A673 (cell line): Measurements from ENCODE around the gene ATP8B4. TPM values are rescaled to one million over a fixed set of nuclear protein-coding genes. Genes with fewer than 3 reads are reported as not detected.

ENCODE experiments used
- BruUV-seq: library from RNA; stranded (reverse); fragments of 400-500 nt; replicated peaks from 2 replicates; lab custom pipeline; 2021; lab: Mats Ljungman, UMichigan
- CTCF ChIA-PET: fragments of 300-600 bp; sonication (Branson Sonifier 250); formaldehyde crosslinking; loops from one replicate; lab custom pipeline; 2022; ENCODE audit warnings: antibody characterized with exemption; lab: Charles Lee
- POLR2A ChIA-PET: fragments of 300-600 bp; sonication (Branson Sonifier 250); formaldehyde crosslinking; loops from one replicate; lab custom pipeline; 2022; ENCODE audit warnings: antibody characterized with exemption; ENCODE audit not compliant: low non-redundant PET; lab: Charles Lee
- DNase-seq: peaks from one replicate; pipeline ENCODE4 v3.0.0-alpha.2; 2015; ENCODE audit warnings: low spot score
- H3K27ac ChIP-seq: fragments of 200-600 bp; sonication (generic); 2 replicates; pipeline ENCODE4 v1.5.1; 2016; ENCODE audit warnings: mixed run types, low read depth, mild to moderate bottlenecking, mixed read lengths, antibody characterized with exemption, low read length; ENCODE audit not compliant: poor library complexity, severe bottlenecking
- H3K27me3 ChIP-seq: fragments of 200-600 bp; sonication (generic); replicated peaks from 2 replicates; pipeline ENCODE4 v1.6.1; 2017; ENCODE audit warnings: mixed run types, low read depth, mild to moderate bottlenecking, mixed read lengths, antibody characterized with exemption, low read length; ENCODE audit not compliant: insufficient read depth, poor library complexity
- H3K36me3 ChIP-seq: fragments of 200-600 bp; sonication (generic); 2 replicates; pipeline ENCODE4 v1.6.1; 2016; ENCODE audit warnings: mixed run types, mild to moderate bottlenecking, mixed read lengths, antibody characterized with exemption, low read length; ENCODE audit not compliant: insufficient read depth, poor library complexity, severe bottlenecking
- H3K4me1 ChIP-seq: fragments of 200-600 bp; sonication (generic); 2 replicates; pipeline ENCODE4 v1.6.1; 2017; ENCODE audit warnings: mixed run types, mild to moderate bottlenecking, mixed read lengths, antibody characterized with exemption, low read length; ENCODE audit not compliant: insufficient read depth, poor library complexity, severe bottlenecking
- H3K4me3 ChIP-seq: fragments of 200-600 bp; sonication (generic); 2 replicates; pipeline ENCODE4 v1.5.1; 2016; ENCODE audit warnings: low read depth, mixed run types, mild to moderate bottlenecking, mixed read lengths, low read length; ENCODE audit not compliant: poor library complexity, severe bottlenecking
- H3K9me3 ChIP-seq: fragments of 200-600 bp; sonication (generic); 2 replicates; pipeline ENCODE4 v1.6.1; 2016; ENCODE audit warnings: mixed run types, low read depth, mild to moderate bottlenecking, mixed read lengths, antibody characterized with exemption, low read length; ENCODE audit not compliant: poor library complexity, severe bottlenecking
- CTCF ChIP-seq: fragments of 300-800, 200-600 bp; sonication (generic); conservative IDR thresholded peaks from 2 replicates; pipeline ENCODE4 v1.5.1; 2017; ENCODE audit warnings: low read depth, mild to moderate bottlenecking, antibody characterized with exemption, low read length, moderate library complexity, mixed read lengths
- EZH2 ChIP-seq: fragments of 200-600 bp; sonication (generic); IDR thresholded peaks from 2 replicates; pipeline ENCODE4 v1.6.1; 2017; ENCODE audit warnings: borderline replicate concordance, low read depth, mild to moderate bottlenecking, mixed read lengths, antibody characterized with exemption, low read length; ENCODE audit not compliant: poor library complexity, severe bottlenecking
- intact Hi-C: fragments of 100-400 bp; cut with micrococcal nuclease; formaldehyde crosslinking; loops from one replicate; pipeline ENCODE4 v1.10.0; 2022; ENCODE audit not compliant: unreplicated experiment
- total RNA-seq: library from RNA; stranded (reverse); gene quantifications from 2 replicates; pipeline ENCODE4 v1.2.3, GENCODE V29; 2021

ATP8B4 gene
- total RNA-seq, 1 experiment from 2014 or later, result 0.30 TPM

GRCh38 chr15:49848807-49849206, 270.2 kb downstream of the ATP8B4 start:
- H3K4me1 ChIP-seq, result no peaks in the 10 kb centered on the region
- H3K27me3 ChIP-seq, result no peaks in the 10 kb centered on the region
- no peak for DNase-seq
- POLR2A ChIA-PET, result no interaction called here
- no TSS peak for BruUV-seq
- H3K9me3 ChIP-seq, result no peaks in the 10 kb centered on the region
- H3K36me3 ChIP-seq, result no peaks in the 10 kb centered on the region
- CTCF ChIA-PET, result no interaction called here
- TF ChIP-seq EZH2 (no peak), CTCF (no peak)
- H3K27ac ChIP-seq, result no peak overlapping the region
- H3K4me3 ChIP-seq, result no peak overlapping the region
- intact Hi-C loops, result no loop called here

- ChIA-PET POLR2A (no interaction called here), CTCF (no interaction called here)
- H3K27ac ChIP-seq, result no peak overlapping the region
- no peak for TF ChIP-seq EZH2
- no peak for TF ChIP-seq CTCF
- no peaks in the 10 kb centered on the region for H3K36me3 ChIP-seq
- no peaks in the 10 kb centered on the region for H3K9me3 ChIP-seq
- DNase-seq, result no peak
- H3K4me1 ChIP-seq, result no peaks in the 10 kb centered on the region
- BruUV-seq, result no TSS peak
- H3K4me3 ChIP-seq, result no peak overlapping the region
- intact Hi-C loops, result no loop called here
- no peaks in the 10 kb centered on the region for H3K27me3 ChIP-seq
Observed at GRCh38 chr15:49848282-49848724, 270.7 kb downstream of the ATP8B4 start.

GRCh38 chr15:49847423-49848281, 271.4 kb downstream of the ATP8B4 start:
- no peaks in the 10 kb centered on the region for H3K9me3 ChIP-seq
- no peaks in the 10 kb centered on the region for H3K4me1 ChIP-seq
- intact Hi-C loops, result no loop called here
- H3K4me3 ChIP-seq, result no peak overlapping the region
- no peak for DNase-seq
- no TSS peak for BruUV-seq
- POLR2A ChIA-PET, result no interaction called here
- TF ChIP-seq EZH2 (no peak), CTCF (no peak)
- no peak overlapping the region for H3K27ac ChIP-seq
- H3K36me3 ChIP-seq, result no peaks in the 10 kb centered on the region
- H3K27me3 ChIP-seq, result no peaks in the 10 kb centered on the region
- CTCF ChIA-PET, result no interaction called here
